Measurements from ENCODE around the gene C3orf22. TPM values are rescaled to one million over a fixed set of nuclear protein-coding genes. Genes with fewer than 3 reads are reported as not detected.

C3orf22 gene
- total RNA-seq, 4 donors from 2014 or later = not detected

DNA sequence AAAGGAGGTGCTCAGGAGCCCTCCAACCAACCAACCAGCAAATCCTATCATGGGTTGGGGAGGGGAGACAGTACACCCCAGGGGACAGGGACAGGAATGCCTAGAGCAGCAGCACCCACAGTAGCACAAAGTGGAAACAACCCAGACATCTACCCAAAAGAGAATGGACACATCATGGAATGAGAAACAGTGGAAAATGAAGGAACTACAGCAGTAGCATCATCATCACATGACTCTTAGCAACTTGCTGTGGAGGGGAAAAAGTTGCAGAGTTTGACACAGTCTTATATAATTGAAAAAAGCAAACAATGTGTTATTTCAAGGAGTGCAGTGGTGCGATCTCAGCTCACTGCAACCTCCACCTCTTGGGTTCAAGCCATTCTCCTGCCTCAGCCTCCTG lies 11.0 kb downstream of the C3orf22 start:
- 50% methylated on average over 1 of the region's 1 CpG; no CpG with 5 or more reads in 1 of the 2 donors for WGBS, 2 donors (ENCODE audit: low coverage in 1 of 2)
- ATAC-seq = no peak
- Histone ChIP-seq H3K4me1 (no peaks in the 10 kb centered on the region), H3K27me3 (peaks cover 75% of the 10 kb centered on the region), H3K27ac (no peak overlapping the region), H3K9me3 (no peaks in the 10 kb centered on the region), H3K36me3 (no peaks in the 10 kb centered on the region), H3K4me3 (no peak overlapping the region)
- TF ChIP-seq, protein P1, sequence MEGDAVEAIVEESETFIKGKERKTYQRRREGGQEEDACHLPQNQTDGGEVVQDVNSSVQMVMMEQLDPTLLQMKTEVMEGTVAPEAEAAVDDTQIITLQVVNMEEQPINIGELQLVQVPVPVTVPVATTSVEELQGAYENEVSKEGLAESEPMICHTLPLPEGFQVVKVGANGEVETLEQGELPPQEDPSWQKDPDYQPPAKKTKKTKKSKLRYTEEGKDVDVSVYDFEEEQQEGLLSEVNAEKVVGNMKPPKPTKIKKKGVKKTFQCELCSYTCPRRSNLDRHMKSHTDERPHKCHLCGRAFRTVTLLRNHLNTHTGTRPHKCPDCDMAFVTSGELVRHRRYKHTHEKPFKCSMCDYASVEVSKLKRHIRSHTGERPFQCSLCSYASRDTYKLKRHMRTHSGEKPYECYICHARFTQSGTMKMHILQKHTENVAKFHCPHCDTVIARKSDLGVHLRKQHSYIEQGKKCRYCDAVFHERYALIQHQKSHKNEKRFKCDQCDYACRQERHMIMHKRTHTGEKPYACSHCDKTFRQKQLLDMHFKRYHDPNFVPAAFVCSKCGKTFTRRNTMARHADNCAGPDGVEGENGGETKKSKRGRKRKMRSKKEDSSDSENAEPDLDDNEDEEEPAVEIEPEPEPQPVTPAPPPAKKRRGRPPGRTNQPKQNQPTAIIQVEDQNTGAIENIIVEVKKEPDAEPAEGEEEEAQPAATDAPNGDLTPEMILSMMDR (IDR thresholded peaks at IDR 0.05) = no peak
- TF ChIP-seq EP300 (IDR thresholded peaks at IDR 0.05) = no peak
- no peak for TF ChIP-seq POLR2AphosphoS5 (IDR thresholded peaks at IDR 0.05)
- no peak for TF ChIP-seq POLR2A (IDR thresholded peaks at IDR 0.05)

DNA sequence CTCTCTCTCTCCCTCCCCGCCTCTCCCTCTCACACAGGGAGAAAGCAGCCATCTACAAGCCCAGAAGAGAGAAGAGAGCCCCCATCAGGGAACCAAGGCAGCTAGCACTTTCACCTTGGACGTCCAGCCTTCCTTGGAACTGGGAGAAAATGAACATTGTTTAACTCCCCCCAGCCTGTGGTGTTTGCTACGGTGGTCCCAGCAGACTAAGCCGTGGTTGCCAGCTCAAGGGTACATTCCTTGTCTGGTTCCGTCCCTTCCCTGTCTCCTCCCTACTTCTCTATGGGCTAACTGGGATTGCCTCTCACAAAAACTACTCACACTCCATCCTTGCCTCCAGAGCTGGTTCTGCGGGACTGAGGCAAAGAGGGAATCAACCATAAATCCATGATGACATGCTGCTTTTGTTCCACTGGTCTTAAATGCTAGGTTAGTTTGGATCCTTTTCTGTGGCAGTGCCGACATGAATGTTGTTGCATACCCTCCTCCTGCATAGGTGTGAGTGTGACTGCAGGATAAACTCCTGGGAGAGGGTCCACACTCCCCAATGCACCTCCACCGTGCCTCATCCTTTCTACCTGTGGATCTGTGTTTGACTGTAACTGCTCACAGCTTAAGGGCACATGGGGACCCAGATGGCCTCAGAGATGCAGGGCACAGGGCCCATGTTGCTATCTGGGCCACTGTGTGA lies 12.0 kb downstream of the C3orf22 start:
- H3K27ac ChIP-seq = no peak overlapping the region
- ATAC-seq = no peak
- H3K4me1 ChIP-seq = peaks cover 0 to 8% (median 0%) of the 10 kb centered on the region in 3 donors
- H3K4me3 ChIP-seq = no peak overlapping the region
- peaks cover 0 to 4% (median 0%) of the 10 kb centered on the region in 3 donors for H3K9me3 ChIP-seq
- peaks cover 85% of the 10 kb centered on the region for H3K27me3 ChIP-seq
- no peak for TF ChIP-seq POLR2AphosphoS5 (IDR thresholded peaks at IDR 0.05)
- TF ChIP-seq EP300 (IDR thresholded peaks at IDR 0.05) = no peak
- TF ChIP-seq POLR2A (IDR thresholded peaks at IDR 0.05) = no peak
- TF ChIP-seq, protein P1 (IDR thresholded peaks at IDR 0.05) = no peak
- H3K36me3 ChIP-seq = no peaks in the 10 kb centered on the region
- WGBS, 2 donors (ENCODE audit: low coverage in 1 of 2) = 61 to 68% methylated on average over 4 to 7 of the region's 8 CpGs

DNA sequence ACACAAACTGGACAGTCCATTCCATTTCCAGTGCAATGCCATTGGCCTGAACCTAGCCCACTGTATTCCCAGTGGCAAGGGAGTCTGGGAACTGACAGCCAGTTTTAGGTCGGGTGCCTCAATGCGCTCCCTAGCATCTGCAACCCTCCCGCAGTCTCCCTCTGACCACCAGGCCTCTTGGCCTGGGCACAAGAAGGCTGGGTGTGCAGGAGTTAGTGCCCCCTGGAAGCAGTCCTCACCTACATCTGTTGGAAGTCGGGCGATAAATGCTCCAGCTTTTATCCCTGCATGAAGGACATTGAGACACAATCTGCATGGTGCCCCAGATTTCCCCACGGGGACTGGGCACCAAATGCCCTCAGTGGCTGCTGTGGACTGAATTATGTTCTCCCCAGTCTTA lies 12.7 kb downstream of the C3orf22 start:
- Histone ChIP-seq H3K36me3 (no peaks in the 10 kb centered on the region), H3K27ac (no peak overlapping the region), H3K4me3 (no peak overlapping the region), H3K4me1 (peaks cover 0 to 13% (median 0%) of the 10 kb centered on the region in 3 donors), H3K9me3 (peaks cover 0 to 4% (median 0%) of the 10 kb centered on the region in 3 donors), H3K27me3 (peaks cover 87% of the 10 kb centered on the region)
- WGBS, 2 donors (ENCODE audit: low coverage in 1 of 2) = 75% methylated on average over 3 of the region's 6 CpGs; no CpG with 5 or more reads in 1 of the 2 donors
- no peak for ATAC-seq
- TF ChIP-seq POLR2A (IDR thresholded peaks at IDR 0.05) (no peak), EP300 (IDR thresholded peaks at IDR 0.05) (no peak), POLR2AphosphoS5 (IDR thresholded peaks at IDR 0.05) (no peak)
- TF ChIP-seq, protein P1 (IDR thresholded peaks at IDR 0.05) = no peak

DNA sequence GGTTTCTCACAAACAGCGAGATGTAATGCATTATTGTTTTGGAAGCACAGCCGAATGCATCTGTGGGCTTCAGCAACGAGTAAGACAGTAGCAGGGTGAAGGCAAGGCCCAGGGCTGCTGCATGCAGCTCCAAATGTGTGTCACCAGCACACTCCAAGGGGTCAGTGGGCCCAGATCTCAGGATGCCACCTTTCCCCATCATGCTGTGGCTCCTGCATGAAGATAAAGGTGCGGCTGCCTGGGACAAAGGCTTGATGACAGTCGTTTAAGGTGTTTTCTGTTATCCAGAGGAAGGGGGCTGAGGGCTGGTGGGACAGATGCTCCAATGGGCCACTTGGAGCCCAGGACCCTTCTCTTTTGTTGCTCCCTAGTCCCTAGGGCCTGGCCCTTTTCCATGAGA lies 13.2 kb downstream of the C3orf22 start:
- Histone ChIP-seq H3K4me1 (peaks cover 0 to 17% (median 0%) of the 10 kb centered on the region in 3 donors), H3K9me3 (peaks cover 0 to 4% (median 0%) of the 10 kb centered on the region in 3 donors), H3K27me3 (peaks cover 87% of the 10 kb centered on the region), H3K27ac (no peak overlapping the region), H3K36me3 (no peaks in the 10 kb centered on the region), H3K4me3 (no peak overlapping the region)
- TF ChIP-seq EP300 (IDR thresholded peaks at IDR 0.05) (no peak), POLR2A (IDR thresholded peaks at IDR 0.05) (no peak), POLR2AphosphoS5 (IDR thresholded peaks at IDR 0.05) (no peak)
- TF ChIP-seq, protein P1 (IDR thresholded peaks at IDR 0.05) = no peak
- ATAC-seq = no peak
- WGBS, 2 donors (ENCODE audit: low coverage in 1 of 2) = 87% methylated on average over 5 of the region's 5 CpGs; no CpG with 5 or more reads in 1 of the 2 donors

All from gastroesophageal sphincter (tissue), 4 donors.